Memory B cell (primary cell): ENCODE data around the gene NTRK3.

Experiments
- ATAC-seq: fragments of 150-1000 bp; cut with Tn5 transposase; 2 replicates; pipeline ENCODE4 v1.10.0; 2021; ENCODE audit warnings: low read depth, mild to moderate bottlenecking, moderate library complexity
- DNase-seq, 2 donors: peaks; one replicate each; pipeline ENCODE4 v3.0.0; 2022; ENCODE audit warnings: low spot score in 2 of 2
- H3K27ac Mint-ChIP-seq: one replicate; pipeline ENCODE4 v1.8.0; 2022; ENCODE audit warnings: mild to moderate bottlenecking, moderate library complexity, mixed read lengths
- H3K27me3 Mint-ChIP-seq: one replicate; pipeline ENCODE4 v1.8.0; 2022; ENCODE audit warnings: mixed read lengths
- H3K36me3 Mint-ChIP-seq: one replicate; pipeline ENCODE4 v1.8.0; 2022; ENCODE audit warnings: mild to moderate bottlenecking, mixed read lengths
- H3K4me1 Mint-ChIP-seq: one replicate; pipeline ENCODE4 v1.8.0; 2022; ENCODE audit warnings: mixed read lengths
- H3K4me3 Mint-ChIP-seq: one replicate; pipeline ENCODE4 v1.8.0; 2022; ENCODE audit warnings: mild to moderate bottlenecking, moderate library complexity, mixed read lengths
- H3K9me3 Mint-ChIP-seq: one replicate; pipeline ENCODE4 v1.8.0; 2022; ENCODE audit warnings: mixed read lengths

NTRK3 gene

GRCh38 chr15:88125576-88125975, 131.0 kb downstream of the NTRK3 start:
- no peak for ATAC-seq
- Mint-ChIP-seq H3K27ac (no peak overlapping the region), H3K36me3 (no peaks in the 10 kb centered on the region)

GRCh38 chr15:88124199-88124598, 132.3 kb downstream of the NTRK3 start:
- Mint-ChIP-seq H3K4me3 (no peak overlapping the region), H3K9me3 (no peaks in the 10 kb centered on the region), H3K27ac (no peak overlapping the region), H3K4me1 (no peaks in the 10 kb centered on the region), H3K27me3 (peaks cover 16% of the 10 kb centered on the region), H3K36me3 (no peaks in the 10 kb centered on the region)
- DNase-seq (no peak), ATAC-seq (no peak)

More at GRCh38 chr15:88125576-88125975, 131.0 kb downstream of the NTRK3 start:
- no peak overlapping the region for H3K4me3 Mint-ChIP-seq
- no peak for DNase-seq
- H3K9me3 Mint-ChIP-seq = no peaks in the 10 kb centered on the region
- no peaks in the 10 kb centered on the region for H3K4me1 Mint-ChIP-seq
- H3K27me3 Mint-ChIP-seq = peaks cover 10% of the 10 kb centered on the region

GRCh38 chr15:88121968-88122530, 134.5 kb downstream of the NTRK3 start:
- Mint-ChIP-seq H3K27me3 (peaks cover 18% of the 10 kb centered on the region), H3K27ac (no peak overlapping the region), H3K36me3 (no peaks in the 10 kb centered on the region), H3K4me3 (no peak overlapping the region), H3K4me1 (no peaks in the 10 kb centered on the region), H3K9me3 (no peaks in the 10 kb centered on the region)
- no peak for ATAC-seq
- no peak for DNase-seq

- Mint-ChIP-seq H3K27ac (no peak overlapping the region), H3K27me3 (peaks cover 12% of the 10 kb centered on the region), H3K4me3 (no peak overlapping the region), H3K4me1 (no peaks in the 10 kb centered on the region), H3K36me3 (no peaks in the 10 kb centered on the region), H3K9me3 (no peaks in the 10 kb centered on the region)
- DNase-seq = no peak
- no peak for ATAC-seq
These were observed 136.5 kb downstream of the NTRK3 start for GRCh38 chr15:88120026-88120425.

- ATAC-seq (no peak), DNase-seq (no peak)
- Mint-ChIP-seq H3K4me1 (no peaks in the 10 kb centered on the region), H3K9me3 (no peaks in the 10 kb centered on the region), H3K27me3 (peaks cover 11% of the 10 kb centered on the region), H3K4me3 (no peak overlapping the region), H3K27ac (no peak overlapping the region), H3K36me3 (no peaks in the 10 kb centered on the region)
These were observed 137.8 kb downstream of the NTRK3 start for GRCh38 chr15:88118741-88119140.

- Mint-ChIP-seq H3K4me3 (no peak overlapping the region), H3K27me3 (peaks cover 11% of the 10 kb centered on the region), H3K4me1 (no peaks in the 10 kb centered on the region), H3K9me3 (no peaks in the 10 kb centered on the region), H3K36me3 (no peaks in the 10 kb centered on the region), H3K27ac (no peak overlapping the region)
- DNase-seq = no peak
- ATAC-seq = no peak
These were observed 138.5 kb downstream of the NTRK3 start for GRCh38 chr15:88118035-88118434.

GRCh38 chr15:88115486-88116152, 140.9 kb downstream of the NTRK3 start:
- ATAC-seq (no peak), DNase-seq (no peak)
- Mint-ChIP-seq H3K36me3 (no peaks in the 10 kb centered on the region), H3K9me3 (no peaks in the 10 kb centered on the region), H3K4me1 (no peaks in the 10 kb centered on the region), H3K4me3 (no peak overlapping the region), H3K27me3 (peaks cover 13% of the 10 kb centered on the region), H3K27ac (no peak overlapping the region)

GRCh38 chr15:88113613-88114308, 142.8 kb downstream of the NTRK3 start:
- ATAC-seq (no peak), DNase-seq (no peak)
- Mint-ChIP-seq H3K27ac (no peak overlapping the region), H3K4me1 (no peaks in the 10 kb centered on the region), H3K4me3 (no peak overlapping the region), H3K27me3 (peaks cover 11% of the 10 kb centered on the region), H3K9me3 (no peaks in the 10 kb centered on the region), H3K36me3 (no peaks in the 10 kb centered on the region)

GRCh38 chr15:88108991-88109390, 147.5 kb downstream of the NTRK3 start:
- no peak overlapping the region for H3K4me3 Mint-ChIP-seq

GRCh38 chr15:88108477-88108876, 148.1 kb downstream of the NTRK3 start:
- H3K9me3 Mint-ChIP-seq = no peaks in the 10 kb centered on the region
- H3K4me3 Mint-ChIP-seq = no peak overlapping the region
- no peaks in the 10 kb centered on the region for H3K4me1 Mint-ChIP-seq
- peaks cover 7% of the 10 kb centered on the region for H3K27me3 Mint-ChIP-seq
- no peaks in the 10 kb centered on the region for H3K36me3 Mint-ChIP-seq
- ATAC-seq (no peak), DNase-seq (no peak)
- no peak overlapping the region for H3K27ac Mint-ChIP-seq

More at GRCh38 chr15:88108991-88109390, 147.5 kb downstream of the NTRK3 start:
- Mint-ChIP-seq H3K4me1 (no peaks in the 10 kb centered on the region), H3K9me3 (no peaks in the 10 kb centered on the region), H3K27ac (no peak overlapping the region), H3K36me3 (no peaks in the 10 kb centered on the region), H3K27me3 (peaks cover 7% of the 10 kb centered on the region)
- DNase-seq (no peak), ATAC-seq (no peak)

- DNase-seq = no peak
- Mint-ChIP-seq H3K4me3 (no peak overlapping the region), H3K27me3 (peaks cover 7% of the 10 kb centered on the region), H3K36me3 (no peaks in the 10 kb centered on the region), H3K4me1 (no peaks in the 10 kb centered on the region), H3K27ac (no peak overlapping the region), H3K9me3 (no peaks in the 10 kb centered on the region)
- no peak for ATAC-seq
These were observed 150.5 kb downstream of the NTRK3 start for GRCh38 chr15:88106074-88106473.

- H3K36me3 Mint-ChIP-seq = no peaks in the 10 kb centered on the region
- no peaks in the 10 kb centered on the region for H3K4me1 Mint-ChIP-seq
- no peak for ATAC-seq
- peaks cover 2% of the 10 kb centered on the region for H3K27me3 Mint-ChIP-seq
- no peak overlapping the region for H3K27ac Mint-ChIP-seq
- no peaks in the 10 kb centered on the region for H3K9me3 Mint-ChIP-seq
- no peak overlapping the region for H3K4me3 Mint-ChIP-seq
- no peak for DNase-seq
These were observed 152.2 kb downstream of the NTRK3 start for GRCh38 chr15:88104357-88104756.

GRCh38 chr15:88100181-88100580, 156.4 kb downstream of the NTRK3 start:
- no peaks in the 10 kb centered on the region for H3K9me3 Mint-ChIP-seq
- no peak overlapping the region for H3K27ac Mint-ChIP-seq
- no peaks in the 10 kb centered on the region for H3K36me3 Mint-ChIP-seq
- ATAC-seq (no peak), DNase-seq (no peak)
- no peaks in the 10 kb centered on the region for H3K4me1 Mint-ChIP-seq
- peaks cover 2% of the 10 kb centered on the region for H3K27me3 Mint-ChIP-seq
- H3K4me3 Mint-ChIP-seq = no peak overlapping the region

- DNase-seq (no peak), ATAC-seq (no peak)
- Mint-ChIP-seq H3K27me3 (no peaks in the 10 kb centered on the region), H3K27ac (no peak overlapping the region), H3K4me1 (no peaks in the 10 kb centered on the region), H3K9me3 (no peaks in the 10 kb centered on the region), H3K4me3 (no peak overlapping the region), H3K36me3 (no peaks in the 10 kb centered on the region)
These were observed 158.2 kb downstream of the NTRK3 start for GRCh38 chr15:88098361-88098760.
